Ishikawa (cell line): ENCODE measurements around the gene FGF4.

Source experiments
- CEBPB ChIP-seq: IDR thresholded peaks from 2 replicates; pipeline ENCODE4 v1.6.1; 2012
- CREB1 ChIP-seq: IDR thresholded peaks from 2 replicates; pipeline ENCODE4 v1.6.1; 2012; ENCODE audit warnings: low read depth
- EGR1 ChIP-seq: IDR thresholded peaks from 2 replicates; pipeline ENCODE4 v1.6.1; 2012
- EP300 ChIP-seq: IDR thresholded peaks from 2 replicates; pipeline ENCODE4 v1.6.1; 2012; ENCODE audit warnings: borderline replicate concordance
- FOXM1 ChIP-seq: IDR thresholded peaks from 2 replicates; pipeline ENCODE4 v1.6.1; 2012; ENCODE audit warnings: low read depth, borderline replicate concordance
- MAX ChIP-seq: IDR thresholded peaks from 2 replicates; pipeline ENCODE4 v1.6.1; 2012
- NFIC ChIP-seq: IDR thresholded peaks from 2 replicates; pipeline ENCODE4 v1.6.1; 2012
- RAD21 ChIP-seq: IDR thresholded peaks from 2 replicates; pipeline ENCODE4 v1.6.1; 2012; ENCODE audit warnings: low read depth
- REST ChIP-seq: IDR thresholded peaks from 2 replicates; pipeline ENCODE4 v1.6.1; 2012; ENCODE audit warnings: low read depth, mild to moderate bottlenecking
- TAF1 ChIP-seq: IDR thresholded peaks from 2 replicates; pipeline ENCODE4 v1.6.1; 2012; ENCODE audit warnings: low read depth, mild to moderate bottlenecking
- TCF12 ChIP-seq: IDR thresholded peaks from 2 replicates; pipeline ENCODE4 v1.6.1; 2012; ENCODE audit warnings: low read depth
- TEAD4 ChIP-seq: IDR thresholded peaks from 2 replicates; pipeline ENCODE4 v1.6.1; 2012
- USF1 ChIP-seq: IDR thresholded peaks from 2 replicates; pipeline ENCODE4 v1.6.1; 2012
- YY1 ChIP-seq: IDR thresholded peaks from 2 replicates; pipeline ENCODE4 v1.6.1; 2012; ENCODE audit warnings: low read depth
- ZBTB7A ChIP-seq: IDR thresholded peaks from 2 replicates; pipeline ENCODE4 v1.6.1; 2012; ENCODE audit warnings: low read depth

FGF4 gene

GRCh38 chr11:69787457-69787856, 12.3 kb upstream of the FGF4 start:
- no peak for TF ChIP-seq USF1
- TF ChIP-seq RAD21 = no peak
- TF ChIP-seq TAF1 = no peak
- no peak for TF ChIP-seq ZBTB7A
- no peak for TF ChIP-seq EGR1
- no peak for TF ChIP-seq CEBPB
- no peak for TF ChIP-seq FOXM1
- TF ChIP-seq REST = no peak
- TF ChIP-seq TCF12 = no peak
- no peak for TF ChIP-seq TEAD4

- TF ChIP-seq TCF12 = no peak
- no peak for TF ChIP-seq NFIC
- TF ChIP-seq TEAD4 = no peak
- no peak for TF ChIP-seq ZBTB7A
- TF ChIP-seq EP300 = no peak
- no peak for TF ChIP-seq YY1
- no peak for TF ChIP-seq MAX
- no peak for TF ChIP-seq CREB1
- no peak for TF ChIP-seq EGR1
These were observed 6.1 kb upstream of the FGF4 start for GRCh38 chr11:69781241-69781640.

- TF ChIP-seq NFIC = no peak
These were observed 3.2 kb upstream of the FGF4 start for GRCh38 chr11:69778373-69778772.

GRCh38 chr11:69774354-69775162, 583 bp downstream of the FGF4 start:
- TF ChIP-seq MAX = no peak
- no peak for TF ChIP-seq NFIC
- TF ChIP-seq EGR1 = no peak
- TF ChIP-seq FOXM1 = no peak
- no peak for TF ChIP-seq REST

- TF ChIP-seq RAD21 (no peak), MAX (no peak), CREB1 (no peak), TAF1 (no peak), NFIC (no peak), TEAD4 (no peak), FOXM1 (no peak)
These were observed 1.4 kb downstream of the FGF4 start for GRCh38 chr11:69773626-69774353.

GRCh38 chr11:69771466-69771865, 3.7 kb downstream of the FGF4 start:
- TF ChIP-seq CREB1 = no peak
- TF ChIP-seq USF1 = no peak
- TF ChIP-seq MAX = no peak
- no peak for TF ChIP-seq RAD21
- TF ChIP-seq TAF1 = no peak
- no peak for TF ChIP-seq TCF12
- no peak for TF ChIP-seq ZBTB7A
- no peak for TF ChIP-seq FOXM1
- TF ChIP-seq REST = no peak
- TF ChIP-seq CEBPB = no peak
- no peak for TF ChIP-seq NFIC
- no peak for TF ChIP-seq EGR1
- TF ChIP-seq TEAD4 = no peak
- no peak for TF ChIP-seq EP300
- TF ChIP-seq YY1 = no peak
